HepG2 (cell line): Measurements from ENCODE around the gene CNNM1. TPM values are rescaled to one million over a fixed set of nuclear protein-coding genes. Genes with fewer than 3 reads are reported as not detected.

Experiments used
- EEA1 ChIP-seq: sonication (generic); formaldehyde crosslinking; IDR thresholded peaks from 2 replicates; pipeline ENCODE4 v1.5.1; 2020; ENCODE audit warnings: mild to moderate bottlenecking, missing genetic modification reagents, borderline replicate concordance
- EP300 ChIP-seq, 3 experiments: sonication (generic) in 1 of 3; formaldehyde crosslinking in 1 of 3; IDR thresholded peaks; 2 replicates each; pipeline versions ENCODE4 v1.5.1 to v1.6.1; 2011 to 2020; ENCODE audit warnings: low read depth in 2 of 3, low read length in 2 of 3, borderline replicate concordance in 1 of 3, improper control_type of control experiment in 1 of 3, mild to moderate bottlenecking in 1 of 3, missing genetic modification reagents in 1 of 3, moderate library complexity in 1 of 3
- HNRNPH1 ChIP-seq: fragments of 200-400 bp; formaldehyde crosslinking; optimal IDR thresholded peaks from 2 replicates; pipeline ENCODE3; 2017; ENCODE audit warnings: mild to moderate bottlenecking, low read depth, low read length
- IRX3 ChIP-seq: sonication (generic); formaldehyde crosslinking; IDR thresholded peaks from 2 replicates; pipeline ENCODE4 v1.8.1; 2023; ENCODE audit warnings: mild to moderate bottlenecking, low read depth, missing genetic modification reagents, borderline replicate concordance
- KMT2B ChIP-seq: IDR thresholded peaks from 2 replicates; pipeline ENCODE4 v1.6.1; 2016; ENCODE audit warnings: missing genetic modification reagents, missing compliant biosample characterization
- MXD3 ChIP-seq: IDR thresholded peaks from 2 replicates; pipeline ENCODE4 v1.6.1; 2016; ENCODE audit warnings: mild to moderate bottlenecking, missing biosample characterization, missing genetic modification reagents
- SATB2 ChIP-seq: sonication (generic); formaldehyde crosslinking; IDR thresholded peaks from 2 replicates; pipeline ENCODE4 v1.5.0; 2020; ENCODE audit warnings: missing genetic modification reagents
- SIN3A ChIP-seq: IDR thresholded peaks from 2 replicates; pipeline ENCODE4 v1.6.1; 2011; ENCODE audit warnings: low read depth, mild to moderate bottlenecking, control low read depth, low read length, borderline replicate concordance
- SIX1 ChIP-seq: sonication (generic); formaldehyde crosslinking; IDR thresholded peaks from 2 replicates; pipeline ENCODE4 v1.4.0; 2020; ENCODE audit warnings: missing genetic modification reagents, borderline replicate concordance
- SRSF1 ChIP-seq: fragments of 200-400 bp; formaldehyde crosslinking; optimal IDR thresholded peaks from 2 replicates; pipeline ENCODE3; 2017; ENCODE audit warnings: mild to moderate bottlenecking, low read depth, low read length, moderate library complexity
- SRY ChIP-seq: sonication (generic); formaldehyde crosslinking; IDR thresholded peaks from 2 replicates; pipeline ENCODE4 v1.8.0; 2022; ENCODE audit warnings: mild to moderate bottlenecking, missing genetic modification reagents
- ZFP62 ChIP-seq: sonication (generic); formaldehyde crosslinking; IDR thresholded peaks from 2 replicates; pipeline ENCODE4 v1.4.0; 2020; ENCODE audit warnings: missing genetic modification reagents
- ZNF160 ChIP-seq: sonication (generic); formaldehyde crosslinking; IDR thresholded peaks from 2 replicates; pipeline ENCODE4 v1.8.0; 2022; ENCODE audit warnings: mild to moderate bottlenecking, inconsistent platforms, missing genetic modification reagents
- ZNF333 ChIP-seq: sonication (generic); formaldehyde crosslinking; IDR thresholded peaks from 2 replicates; pipeline ENCODE4 v1.4.0; 2020; ENCODE audit warnings: mild to moderate bottlenecking, missing genetic modification reagents, borderline replicate concordance
- ZNF383 ChIP-seq: sonication (generic); formaldehyde crosslinking; IDR thresholded peaks from 2 replicates; pipeline ENCODE4 v1.4.0; 2020; ENCODE audit warnings: missing genetic modification reagents, mild to moderate bottlenecking, borderline replicate concordance
- ZNF709 ChIP-seq: sonication (generic); formaldehyde crosslinking; IDR thresholded peaks from 2 replicates; pipeline ENCODE4 v1.5.0; 2020; ENCODE audit warnings: mild to moderate bottlenecking, missing genetic modification reagents
- ZNF777 ChIP-seq: sonication (generic); formaldehyde crosslinking; IDR thresholded peaks from 2 replicates; pipeline ENCODE4 v1.4.0; 2020; ENCODE audit warnings: missing genetic modification reagents
- polyA plus RNA-seq, 8 experiments: library from polyadenylated mRNA; depleted of rRNA in 3 of 8; stranded (reverse) in 7 of 8; unstranded in 1 of 8; fragments of >200 nt; fragmentation: Illumina TruSeq in 4 of 8; extraction: Trizol in 4 of 8; gene quantifications; 2 replicates each; pipeline versions ENCODE4 v1.2.1 to v1.2.3, GENCODE V29; 2011 to 2016; ENCODE audit warnings: low read depth in 4 of 8, missing spikeins in 1 of 8, mixed read lengths in 1 of 8; ENCODE audit not compliant: insufficient read depth in 1 of 8
- total RNA-seq, 5 experiments: library from RNA; depleted of rRNA; stranded (reverse); fragments of >200 nt; fragmentation: Illumina TruSeq; extraction: Trizol; gene quantifications; 2 replicates each; pipeline ENCODE4 v1.2.3, GENCODE V29; 2016; ENCODE audit warnings: low read depth in 1 of 5
- TF ChIP-seq, protein P1 (sequence below): sonication (generic); formaldehyde crosslinking; IDR thresholded peaks from 2 replicates; pipeline ENCODE4 v1.5.0; 2020; ENCODE audit warnings: mild to moderate bottlenecking, missing genetic modification reagents
- TF ChIP-seq, protein P2 (sequence below): sonication (generic); formaldehyde crosslinking; IDR thresholded peaks from 2 replicates; pipeline ENCODE4 v1.4.0; 2020; ENCODE audit warnings: missing genetic modification reagents, mild to moderate bottlenecking, borderline replicate concordance
- TF ChIP-seq, protein P3 (sequence below): sonication (generic); formaldehyde crosslinking; IDR thresholded peaks from 2 replicates; pipeline ENCODE4 v1.4.0; 2020; ENCODE audit warnings: missing genetic modification reagents

Gene CNNM1
- total and polyA plus RNA-seq, 2 of the 13 experiments (the other 11 are each of a cell fraction or from before 2014, with no cell fraction given) = 4.3 to 9.6 TPM

DNA sequence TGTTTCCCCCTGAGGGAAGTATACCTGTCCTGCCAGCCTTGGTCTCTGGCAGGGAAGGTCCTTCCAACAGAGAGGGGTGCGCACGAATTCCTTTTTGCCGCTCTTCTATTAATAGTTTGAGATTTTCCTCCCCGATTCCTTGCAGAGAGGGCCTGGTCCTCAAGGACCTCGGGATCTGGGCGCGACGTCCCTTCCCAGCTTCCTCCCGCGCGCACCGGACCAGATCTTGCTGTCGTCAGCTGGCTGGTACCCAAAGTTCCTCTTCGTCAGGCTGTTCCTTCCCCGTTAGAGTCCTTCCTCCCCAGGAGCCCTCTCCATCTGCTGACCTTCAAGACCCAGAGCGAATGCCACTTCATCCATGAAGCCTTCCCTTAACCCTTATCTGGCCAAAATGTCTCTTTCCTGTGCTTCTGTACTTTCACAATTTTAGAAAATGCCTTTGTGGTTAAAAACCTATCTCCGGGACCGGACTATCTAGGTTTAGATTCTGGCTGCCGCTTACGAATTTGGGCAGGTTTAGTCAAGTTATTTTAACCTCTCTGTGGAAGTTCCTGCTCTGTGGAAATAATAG is 102.1 kb downstream of the CNNM1 start (continued):
- TF ChIP-seq ZNF777 (CRISPR knock-in tag) (0 out of 2 replicates have a peak, but pooled peaks have one; percentile 48), EP300 (IDR thresholded peaks at IDR 0.05; ENCODE audit: low read depth in 2 of 2, low read length in 2 of 2) (no peak), EP300 (CRISPR knock-in tag; IDR thresholded peaks at IDR 0.05; ENCODE audit: borderline replicate concordance) (no peak), SRY (no peak), ZNF333 (CRISPR knock-in tag) (no peak), SIX1 (CRISPR knock-in tag) (no peak), MXD3 (CRISPR knock-in tag) (0 out of 2 replicates have a peak, but pooled peaks have one; percentile 9), ZFP62 (CRISPR knock-in tag) (no peak), SATB2 (0 out of 2 replicates have a peak, but pooled peaks have one; percentile 6), IRX3 (CRISPR knock-in tag) (0 out of 2 replicates have a peak, but pooled peaks have one; percentile 11), ZNF709 (no peak), HNRNPH1 (no peak), SIN3A (0 out of 2 replicates have a peak, but pooled peaks have one; percentile 40), EEA1 (CRISPR knock-in tag) (peak; percentile 44; the same call in 1 of the 2 replicates), SRSF1 (peak; percentile 6), ZNF160 (CRISPR knock-in tag) (no peak; the same call in 1 of the 2 replicates), KMT2B (CRISPR knock-in tag) (0 out of 2 replicates have a peak, but pooled peaks have one; percentile 6), ZNF383 (CRISPR knock-in tag) (no peak)
- TF ChIP-seq, protein P1, sequence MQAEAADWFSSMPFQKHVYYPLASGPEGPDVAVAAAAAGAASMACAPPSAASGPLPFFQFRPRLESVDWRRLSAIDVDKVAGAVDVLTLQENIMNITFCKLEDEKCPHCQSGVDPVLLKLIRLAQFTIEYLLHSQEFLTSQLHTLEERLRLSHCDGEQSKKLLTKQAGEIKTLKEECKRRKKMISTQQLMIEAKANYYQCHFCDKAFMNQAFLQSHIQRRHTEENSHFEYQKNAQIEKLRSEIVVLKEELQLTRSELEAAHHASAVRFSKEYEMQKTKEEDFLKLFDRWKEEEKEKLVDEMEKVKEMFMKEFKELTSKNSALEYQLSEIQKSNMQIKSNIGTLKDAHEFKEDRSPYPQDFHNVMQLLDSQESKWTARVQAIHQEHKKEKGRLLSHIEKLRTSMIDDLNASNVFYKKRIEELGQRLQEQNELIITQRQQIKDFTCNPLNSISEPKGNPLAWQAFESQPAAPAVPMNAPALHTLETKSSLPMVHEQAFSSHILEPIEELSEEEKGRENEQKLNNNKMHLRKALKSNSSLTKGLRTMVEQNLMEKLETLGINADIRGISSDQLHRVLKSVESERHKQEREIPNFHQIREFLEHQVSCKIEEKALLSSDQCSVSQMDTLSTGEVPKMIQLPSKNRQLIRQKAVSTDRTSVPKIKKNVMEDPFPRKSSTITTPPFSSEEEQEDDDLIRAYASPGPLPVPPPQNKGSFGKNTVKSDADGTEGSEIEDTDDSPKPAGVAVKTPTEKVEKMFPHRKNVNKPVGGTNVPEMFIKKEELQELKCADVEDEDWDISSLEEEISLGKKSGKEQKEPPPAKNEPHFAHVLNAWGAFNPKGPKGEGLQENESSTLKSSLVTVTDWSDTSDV = 0 out of 2 replicates have a peak, but pooled peaks have one; percentile 15
- TF ChIP-seq, protein P2, sequence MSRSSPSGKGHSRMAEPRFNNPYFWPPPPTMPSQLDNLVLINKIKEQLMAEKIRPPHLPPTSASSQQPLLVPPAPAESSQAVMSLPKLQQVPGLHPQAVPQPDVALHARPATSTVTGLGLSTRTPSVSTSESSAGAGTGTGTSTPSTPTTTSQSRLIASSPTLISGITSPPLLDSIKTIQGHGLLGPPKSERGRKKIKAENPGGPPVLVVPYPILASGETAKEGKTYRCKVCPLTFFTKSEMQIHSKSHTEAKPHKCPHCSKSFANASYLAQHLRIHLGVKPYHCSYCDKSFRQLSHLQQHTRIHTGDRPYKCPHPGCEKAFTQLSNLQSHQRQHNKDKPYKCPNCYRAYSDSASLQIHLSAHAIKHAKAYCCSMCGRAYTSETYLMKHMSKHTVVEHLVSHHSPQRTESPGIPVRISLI (CRISPR knock-in tag) = no peak
- TF ChIP-seq, protein P3, sequence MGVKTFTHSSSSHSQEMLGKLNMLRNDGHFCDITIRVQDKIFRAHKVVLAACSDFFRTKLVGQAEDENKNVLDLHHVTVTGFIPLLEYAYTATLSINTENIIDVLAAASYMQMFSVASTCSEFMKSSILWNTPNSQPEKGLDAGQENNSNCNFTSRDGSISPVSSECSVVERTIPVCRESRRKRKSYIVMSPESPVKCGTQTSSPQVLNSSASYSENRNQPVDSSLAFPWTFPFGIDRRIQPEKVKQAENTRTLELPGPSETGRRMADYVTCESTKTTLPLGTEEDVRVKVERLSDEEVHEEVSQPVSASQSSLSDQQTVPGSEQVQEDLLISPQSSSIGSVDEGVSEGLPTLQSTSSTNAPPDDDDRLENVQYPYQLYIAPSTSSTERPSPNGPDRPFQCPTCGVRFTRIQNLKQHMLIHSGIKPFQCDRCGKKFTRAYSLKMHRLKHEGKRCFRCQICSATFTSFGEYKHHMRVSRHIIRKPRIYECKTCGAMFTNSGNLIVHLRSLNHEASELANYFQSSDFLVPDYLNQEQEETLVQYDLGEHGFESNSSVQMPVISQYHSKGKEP (CRISPR knock-in tag) = no peak
